LNCaP clone FGC (cell line): ENCODE results near the gene DCAF11.

Source experiments
- DNase-seq: peaks from one replicate; pipeline ENCODE4 v3.0.0-alpha.2; 2011; ENCODE audit warnings: low read depth
- H3K4me3 ChIP-seq: 2 replicates; pipeline ENCODE4 v1.5.1; 2011; ENCODE audit warnings: mild to moderate bottlenecking, low read depth, low read length, control low read depth
- CTCF ChIP-seq: IDR thresholded peaks from 2 replicates; pipeline ENCODE4 v1.5.1; 2012; ENCODE audit warnings: mild to moderate bottlenecking; ENCODE audit not compliant: control insufficient read depth, insufficient read depth; ENCODE audit errors: extremely low read depth

Gene DCAF11

GRCh38 chr14:24113801-24114531, 611 bp upstream of the DCAF11 start:
- H3K4me3 ChIP-seq = peak overlapping the region; percentile 82
- DNase-seq = peak; percentile 85
- TF ChIP-seq CTCF = no peak

- DNase-seq = no peak
- TF ChIP-seq CTCF = no peak
- H3K4me3 ChIP-seq = peak overlapping the region; percentile 82
Measured at GRCh38 chr14:24115422-24116127, 998 bp downstream of the DCAF11 start.

- peak overlapping the region; percentile 82 for H3K4me3 ChIP-seq
- no peak for TF ChIP-seq CTCF
- DNase-seq = no peak
Measured at GRCh38 chr14:24116128-24116814, 1.7 kb downstream of the DCAF11 start.

GRCh38 chr14:24117179-24117578, 2.6 kb downstream of the DCAF11 start:
- no peak for TF ChIP-seq CTCF
- no peak overlapping the region for H3K4me3 ChIP-seq
- no peak for DNase-seq

- no peak overlapping the region for H3K4me3 ChIP-seq
- no peak for TF ChIP-seq CTCF
- DNase-seq = no peak
Measured at GRCh38 chr14:24119691-24120090, 5.1 kb downstream of the DCAF11 start.

GRCh38 chr14:24121210-24121609, 6.6 kb downstream of the DCAF11 start:
- TF ChIP-seq CTCF = no peak
- DNase-seq = no peak
- H3K4me3 ChIP-seq = no peak overlapping the region

- no peak for TF ChIP-seq CTCF
- no peak for DNase-seq
- no peak overlapping the region for H3K4me3 ChIP-seq
Measured at GRCh38 chr14:24122416-24122815, 7.8 kb downstream of the DCAF11 start.
